ENCODE measurements around the gene DQX1. TPM values are rescaled to one million over a fixed set of nuclear protein-coding genes. Genes with fewer than 3 reads are reported as not detected.

DQX1 gene
- 0.07 to 0.15 TPM (median 0.13 TPM) in 5 replicates for total RNA-seq (2022; extraction: Qiagen RNA extraction)

GRCh38 chr2:74525717-74526648, at the start of gene DQX1:
Gene DQX1, minus strand, starts transcription at chr2:74526231. Its CDS starts 502 bp downstream, at chr2:74525729.

GRCh38 chr2:74553892-74554819, 28.1 kb upstream of the DQX1 start, which contains the start of the genes DOK1 and LOXL3:
Gene DOK1, plus strand, starts transcription at chr2:74554720. Its CDS starts 35 bp downstream, at chr2:74554755.
Gene LOXL3, minus strand, starts transcription at chr2:74553942. Its CDS starts 1,308 bp downstream, at chr2:74552634.

GRCh38 chr2:74529357-74530238, 3.6 kb upstream of the DQX1 start, which contains the start of the genes AUP1 and HTRA2:
Gene AUP1, minus strand, starts transcription at chr2:74529706. Its CDS starts 77 bp downstream, at chr2:74529629.
Gene HTRA2, plus strand, starts transcription at chr2:74529933. Its CDS starts 74 bp downstream, at chr2:74530007.

GRCh38 chr2:74514368-74515270, 11.4 kb downstream of the DQX1 start, which contains the start of gene TLX2:
Gene TLX2, plus strand, starts transcription at chr2:74514450. Its CDS starts 357 bp downstream, at chr2:74514807.

GRCh38 chr2:74507145-74507925, 18.7 kb downstream of the DQX1 start, which contains the start of gene PCGF1:
Gene PCGF1, minus strand, starts transcription at chr2:74507695. Its CDS starts 27 bp downstream, at chr2:74507668.

GRCh38 chr2:74499267-74499939, 26.6 kb downstream of the DQX1 start, which contains the start of gene LBX2:
Gene LBX2, minus strand, starts transcription at chr2:74499603. Its CDS starts 66 bp downstream, at chr2:74499537.

GRCh38 chr2:74482801-74483674, 43.0 kb downstream of the DQX1 start, which contains the start of the genes CCDC142 and TTC31:
Gene CCDC142, minus strand, starts transcription at chr2:74482998. Its CDS starts 161 bp downstream, at chr2:74482837.
Gene TTC31, plus strand, starts transcription at chr2:74483081. Its CDS starts 15 bp downstream, at chr2:74483096.

GRCh38 chr2:74472086-74472944, 53.7 kb downstream of the DQX1 start, which contains the start of gene MRPL53:
Gene MRPL53, minus strand, starts transcription at chr2:74472680. Its CDS starts 20 bp downstream, at chr2:74472660.

Other genes starting within 250 kb of the DQX1 start
- 0.15 to 0.47 TPM (median 0.24 TPM) in 5 replicates for gene SLC4A5, start 182.8 kb downstream of the DQX1 start, total RNA-seq (2022; extraction: Qiagen RNA extraction)
- 112 to 150 TPM (median 144 TPM) in 5 replicates for gene DCTN1, start 145.9 kb downstream of the DQX1 start, total RNA-seq (2022; extraction: Qiagen RNA extraction)
- 2.4 to 3.6 TPM (median 3.2 TPM) in 5 replicates for gene C2orf81, start 104.6 kb downstream of the DQX1 start, total RNA-seq (2022; extraction: Qiagen RNA extraction)
- gene WDR54, start 104.5 kb downstream of the DQX1 start, total RNA-seq (2022; extraction: Qiagen RNA extraction), result 76.9 to 92.7 TPM (median 91.5 TPM) in 5 replicates
- gene RTKN, start 84.3 kb downstream of the DQX1 start, total RNA-seq (2022; extraction: Qiagen RNA extraction), result 18.7 to 24.5 TPM (median 22.4 TPM) in 5 replicates
- 43.7 to 51.1 TPM (median 48.7 TPM) in 5 replicates for gene INO80B, start 71.1 kb downstream of the DQX1 start, total RNA-seq (2022; extraction: Qiagen RNA extraction)
- gene WBP1, start 67.8 kb downstream of the DQX1 start, total RNA-seq (2022; extraction: Qiagen RNA extraction), result 49.4 to 85.1 TPM (median 81.5 TPM) in 5 replicates
- 44.0 to 55.8 TPM (median 52.5 TPM) in 5 replicates for gene MOGS, start 60.8 kb downstream of the DQX1 start, total RNA-seq (2022; extraction: Qiagen RNA extraction)
- 93.9 to 164 TPM (median 141 TPM) in 5 replicates for gene MRPL53, start 53.6 kb downstream of the DQX1 start, total RNA-seq (2022; extraction: Qiagen RNA extraction)
- gene CCDC142, start 43.2 kb downstream of the DQX1 start, total RNA-seq (2022; extraction: Qiagen RNA extraction), result 10.5 to 16.0 TPM (median 13.2 TPM) in 5 replicates
- gene TTC31, start 43.1 kb downstream of the DQX1 start, total RNA-seq (2022; extraction: Qiagen RNA extraction), result 13.2 to 17.7 TPM (median 15.2 TPM) in 5 replicates
- 3.2 to 4.3 TPM (median 3.8 TPM) in 5 replicates for gene LBX2, start 26.6 kb downstream of the DQX1 start, total RNA-seq (2022; extraction: Qiagen RNA extraction)
- gene PCGF1, start 18.5 kb downstream of the DQX1 start, total RNA-seq (2022; extraction: Qiagen RNA extraction), result 29.9 to 35.0 TPM (median 31.9 TPM) in 5 replicates
- 0.24 to 0.37 TPM (median 0.30 TPM) in 5 replicates for gene TLX2, start 11.8 kb downstream of the DQX1 start, total RNA-seq (2022; extraction: Qiagen RNA extraction)
- gene AUP1, start 3.5 kb upstream of the DQX1 start, total RNA-seq (2022; extraction: Qiagen RNA extraction), result 185 to 250 TPM (median 238 TPM) in 5 replicates
- 33.1 to 41.7 TPM (median 39.3 TPM) in 5 replicates for gene HTRA2, start 3.7 kb upstream of the DQX1 start, total RNA-seq (2022; extraction: Qiagen RNA extraction)
- gene LOXL3, start 27.7 kb upstream of the DQX1 start, total RNA-seq (2022; extraction: Qiagen RNA extraction), result 0.31 to 0.60 TPM (median 0.49 TPM) in 5 replicates
- gene DOK1, start 28.5 kb upstream of the DQX1 start, total RNA-seq (2022; extraction: Qiagen RNA extraction), result 3.4 to 4.9 TPM (median 4.4 TPM) in 5 replicates
- not detected in 5 replicates for gene M1AP, start 122.1 kb upstream of the DQX1 start, total RNA-seq (2022; extraction: Qiagen RNA extraction)
- 8.7 to 11.8 TPM (median 10.7 TPM) in 5 replicates for gene SEMA4F, start 128.0 kb upstream of the DQX1 start, total RNA-seq (2022; extraction: Qiagen RNA extraction)